Heart right ventricle (tissue), 16 donors: ENCODE results near the gene STAT6. TPM values are rescaled to one million over a fixed set of nuclear protein-coding genes. Genes with fewer than 3 reads are reported as not detected.

ENCODE experiments used
- ATAC-seq, 8 donors: fragments of 200-7000 bp; cut with Tn5 transposase; one replicate each; pipeline ENCODE4 v1.9.1; 2020; ENCODE audit warnings: mild to moderate bottlenecking in 8 of 8, moderate library complexity in 8 of 8, moderate number of reproducible peaks in 1 of 8
- DNase-seq, 2 donors: peaks; one replicate each; pipeline ENCODE4 v3.0.0-alpha.2; 2020
- H3K27ac ChIP-seq, 10 donors: fragments of 200-600 bp; sonication (generic) in 2 of 10; one replicate each; pipeline versions ENCODE4 v1.5.0 to v1.8.0; 2020 to 2022; ENCODE audit warnings: mild to moderate bottlenecking in 3 of 10
- H3K27me3 ChIP-seq, 7 donors: fragments of 200-600 bp; one replicate each; pipeline ENCODE4 v1.8.0; 2021 to 2022; ENCODE audit warnings: mild to moderate bottlenecking in 2 of 7
- H3K36me3 ChIP-seq, 9 donors: fragments of 200-600 bp; sonication (generic) in 1 of 9; one replicate each; pipeline versions ENCODE4 v1.5.0 to v1.8.0; 2020 to 2022; ENCODE audit warnings: mild to moderate bottlenecking in 2 of 9
- H3K4me1 ChIP-seq, 9 donors: fragments of 200-600 bp; sonication (generic) in 1 of 9; one replicate each; pipeline versions ENCODE4 v1.5.0 to v1.8.0; 2020 to 2022; ENCODE audit warnings: mild to moderate bottlenecking in 4 of 9
- H3K4me3 ChIP-seq, 10 donors: fragments of 200-600 bp; sonication (generic) in 2 of 10; one replicate each; pipeline versions ENCODE4 v1.5.0 to v1.8.0; 2020 to 2022; ENCODE audit warnings: mild to moderate bottlenecking in 7 of 10, moderate library complexity in 2 of 10
- H3K9me3 ChIP-seq, 11 donors: fragments of 200-600 bp in 10 of 11; sonication (generic) in 2 of 11; one replicate each; pipeline versions ENCODE4 v1.5.0 to v1.8.0; 2013 to 2022; ENCODE audit warnings: mild to moderate bottlenecking in 2 of 11, control low read depth in 1 of 11, moderate library complexity in 1 of 11
- WGBS, 2 donors: extraction: QIAGEN DNeasy Blood & Tissue Kit; methylation state at CpG; one replicate each; pipeline ENCODE4 v1.1.7; 2013; ENCODE audit warnings: inconsistent platforms in 1 of 2; 5-methylcytosine and 5-hydroxymethylcytosine counted together
- intact Hi-C, 10 donors: fragments of 100-400 bp; cut with DNase I; formaldehyde crosslinking; loops; one replicate each; pipeline versions ENCODE4 v1.11.1 to v1.14.2; 2022
- polyA plus RNA-seq, 2 donors: library from polyadenylated mRNA; stranded (reverse); fragments of 200-250 nt; gene quantifications; one replicate each; pipeline ENCODE4 v1.2.3, GENCODE V29; 2013
- total RNA-seq, 10 donors: library from RNA; stranded (reverse); fragmentation: NEBNext Ultra II Directional in 3 of 10; extraction: Animal tissue kit (Norgen Biotek cat#: 25700) in 3 of 10; gene quantifications; one replicate each; pipeline versions ENCODE4 v1.2.1 to v1.2.4, GENCODE V29; 2021 to 2023
- TF ChIP-seq, protein P1 (sequence below), 9 donors: fragments of 200-600 bp; sonication (generic) in 2 of 9; IDR thresholded peaks; one replicate each; pipeline versions ENCODE4 v1.5.0 to v1.8.0; 2021 to 2022; ENCODE audit warnings: antibody characterized with exemption in 9 of 9, mild to moderate bottlenecking in 5 of 9, moderate library complexity in 1 of 9
- donor health status: Arrhythmogenic right ventricular cardiomyopathy.
- donor health status: ischemic (EF 13 %, LVEDD 7.1; RV severe dilation, severe dysfunction).
- donor health status: healthy with polysubstance abuse.
- donor health status: DM: no; HTN: yes; CAD: no.
- donor health status: DM: no; HTN: no; CAD: no.
- donor health status: ischemic (EF 25% LVEDD 6.9; RV normal size, moderate dysfunction).
- donor health status: ischemic (EF 25% LVEDD 5.7; RV mildly dilated, moderate dysfunction).
- donor health status: healthy.
- donor health status: DM: yes; HTN: yes; CAD: no.
- donor health status: Ischemic cardiomyopathy.
- donor health status: ischemic (EF 35%, LVEDD 5.7; RV mildly dilated, moderate dysfunction).
- donor health status: nonischemic (EF 11% LVEDD 7.7; RV severe dilation, severe dysfunction).
- donor health status: DM: yes; HTN: yes; CAD: no.
- donor health status: PGD.
- donor health status: ischemic (EF 29% LVEDD 5.4; RV normal size, mild dysfunction).
- donor health status: nonischemic (EF 23%, LVEDD 6.1; RV moderate dilation, normal function).

STAT6 gene
- total and polyA plus RNA-seq, 12 donors, result 23.3 to 77.8 (median 38.0) TPM

DNA sequence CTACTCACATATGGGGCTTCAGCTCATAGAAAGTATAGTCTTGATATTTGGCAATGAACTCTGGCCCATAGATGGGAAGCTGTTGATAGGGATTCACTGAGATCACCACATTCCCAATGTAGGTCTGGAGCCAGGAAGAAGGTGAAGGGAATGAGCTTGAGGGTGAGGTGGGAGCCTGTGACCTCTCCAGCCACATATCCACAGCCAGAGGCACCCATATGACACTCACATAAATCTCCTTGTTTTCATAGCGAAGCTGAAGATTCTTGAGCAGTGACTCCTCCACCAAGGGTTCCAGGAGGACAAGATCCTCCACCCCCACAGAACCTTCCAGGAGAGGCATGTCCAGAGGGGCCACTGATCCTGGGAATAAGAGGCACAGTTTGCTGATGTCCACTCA, 63.2 kb downstream of the STAT6 start:
- TF ChIP-seq, protein P1, sequence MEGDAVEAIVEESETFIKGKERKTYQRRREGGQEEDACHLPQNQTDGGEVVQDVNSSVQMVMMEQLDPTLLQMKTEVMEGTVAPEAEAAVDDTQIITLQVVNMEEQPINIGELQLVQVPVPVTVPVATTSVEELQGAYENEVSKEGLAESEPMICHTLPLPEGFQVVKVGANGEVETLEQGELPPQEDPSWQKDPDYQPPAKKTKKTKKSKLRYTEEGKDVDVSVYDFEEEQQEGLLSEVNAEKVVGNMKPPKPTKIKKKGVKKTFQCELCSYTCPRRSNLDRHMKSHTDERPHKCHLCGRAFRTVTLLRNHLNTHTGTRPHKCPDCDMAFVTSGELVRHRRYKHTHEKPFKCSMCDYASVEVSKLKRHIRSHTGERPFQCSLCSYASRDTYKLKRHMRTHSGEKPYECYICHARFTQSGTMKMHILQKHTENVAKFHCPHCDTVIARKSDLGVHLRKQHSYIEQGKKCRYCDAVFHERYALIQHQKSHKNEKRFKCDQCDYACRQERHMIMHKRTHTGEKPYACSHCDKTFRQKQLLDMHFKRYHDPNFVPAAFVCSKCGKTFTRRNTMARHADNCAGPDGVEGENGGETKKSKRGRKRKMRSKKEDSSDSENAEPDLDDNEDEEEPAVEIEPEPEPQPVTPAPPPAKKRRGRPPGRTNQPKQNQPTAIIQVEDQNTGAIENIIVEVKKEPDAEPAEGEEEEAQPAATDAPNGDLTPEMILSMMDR (IDR thresholded peaks at IDR 0.05), result no peak
- no peaks in the 10 kb centered on the region for H3K36me3 ChIP-seq
- H3K4me3 ChIP-seq, result no peak overlapping the region
- intact Hi-C loops, result no loop called here
- peak overlapping the region in 1 of 10 donors; percentile 26 for H3K27ac ChIP-seq
- no peaks in the 10 kb centered on the region for H3K9me3 ChIP-seq
- H3K27me3 ChIP-seq, result peaks cover 0 to 17% (median 6%) of the 10 kb centered on the region in 7 donors
- 86 to 93% methylated on average over 1 of the region's 1 CpG for WGBS, 2 donors
- no peak for DNase-seq
- peaks cover 0 to 29% (median 0%) of the 10 kb centered on the region in 9 donors for H3K4me1 ChIP-seq
- no peak for ATAC-seq

DNA sequence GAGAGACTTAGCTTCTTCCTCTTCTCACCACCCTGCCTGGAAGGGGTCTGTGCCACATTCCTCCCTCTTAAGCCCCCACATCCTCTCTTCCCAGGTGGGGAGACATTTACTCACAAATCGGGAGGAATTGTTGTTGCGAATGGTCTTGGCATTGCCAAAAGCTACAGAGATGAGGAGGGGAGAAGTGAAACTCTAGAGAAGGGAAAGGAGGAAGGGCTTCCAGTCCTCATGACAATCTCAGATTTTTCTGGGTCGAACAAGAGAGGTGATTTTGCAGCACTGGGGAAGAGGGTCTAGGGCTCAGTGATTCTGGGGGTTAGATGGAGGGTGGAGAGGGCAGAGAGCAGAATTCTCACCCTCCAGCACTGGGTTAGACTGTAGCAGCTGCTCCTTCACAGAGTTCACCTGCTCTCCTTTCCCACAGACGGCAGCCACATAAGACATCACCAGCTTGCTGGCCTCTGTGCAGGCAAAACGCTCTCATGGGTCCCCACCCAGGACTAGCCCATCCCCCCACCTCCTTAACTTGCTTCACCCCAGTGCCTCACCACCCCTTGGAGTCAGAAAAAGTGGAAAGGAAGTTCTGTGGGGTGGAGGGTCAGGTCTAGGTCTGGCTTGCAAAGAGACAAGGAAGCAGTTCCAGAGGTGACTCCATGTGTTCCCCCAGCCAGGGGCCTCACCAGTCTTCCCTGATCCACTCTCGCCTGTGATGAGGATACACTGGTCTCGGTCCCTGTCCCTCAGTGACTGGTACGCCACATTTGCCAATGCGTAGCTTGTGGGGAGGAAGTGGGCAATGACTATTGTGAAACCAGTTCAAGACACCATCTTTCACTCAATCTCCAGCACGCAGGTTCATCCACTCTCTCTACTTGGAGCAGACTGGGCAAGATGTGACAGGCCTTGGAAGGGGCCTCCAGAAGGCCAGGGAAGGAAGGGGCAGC, 63.9 kb downstream of the STAT6 start:
- ATAC-seq, result peak in 7 of 8 donors; percentile 24 to 73 (median 46)
- WGBS, 2 donors, result 72 to 82% methylated on average over 10 of the region's 10 CpGs
- no peak overlapping the region for H3K4me3 ChIP-seq

DNA sequence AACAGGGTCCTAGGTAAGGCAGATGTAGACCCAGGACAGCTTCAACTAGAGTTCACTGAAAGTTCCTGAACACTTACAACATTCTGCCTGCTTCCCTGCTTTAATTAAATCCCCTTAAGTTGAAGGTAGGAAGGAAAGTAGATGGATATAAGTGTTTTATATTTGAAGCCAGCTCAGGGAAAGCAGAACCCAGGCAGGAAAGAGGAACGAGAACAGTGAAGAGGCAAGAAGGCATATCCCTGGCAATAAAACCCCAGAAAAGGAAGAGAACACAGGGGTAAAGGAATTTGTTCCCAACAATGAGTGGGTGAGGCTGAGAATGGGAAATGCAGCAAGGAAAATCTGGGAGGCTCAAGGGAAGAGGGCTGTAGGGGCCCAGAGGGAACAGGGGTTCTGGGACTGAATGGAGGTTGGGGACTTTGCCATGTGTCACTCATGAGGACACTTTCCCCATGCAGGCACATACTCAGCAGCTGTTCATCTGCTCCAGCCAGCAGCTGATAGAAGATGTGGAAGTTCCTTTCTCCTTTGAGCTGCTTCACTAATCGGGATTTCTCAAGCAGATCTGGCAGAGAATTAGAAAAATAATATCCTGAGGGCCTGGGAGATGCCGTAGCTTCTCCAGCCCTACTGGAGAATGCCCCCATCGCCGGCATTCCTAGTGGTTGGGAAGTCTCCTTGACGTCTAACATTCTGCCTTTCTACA, 64.9 kb downstream of the STAT6 start:
- H3K9me3 ChIP-seq, result no peaks in the 10 kb centered on the region
- DNase-seq (no peak), ATAC-seq (peak in 1 of 8 donors; percentile 36)
- TF ChIP-seq, protein P1 (IDR thresholded peaks at IDR 0.05), result no peak
- peaks cover 0 to 29% (median 0%) of the 10 kb centered on the region in 9 donors for H3K4me1 ChIP-seq
- no peaks in the 10 kb centered on the region for H3K36me3 ChIP-seq
- intact Hi-C loops, result no loop called here
- 62 to 68% methylated on average over 6 of the region's 6 CpGs for WGBS, 2 donors
- H3K27ac ChIP-seq, result no peak overlapping the region
- H3K27me3 ChIP-seq, result peaks cover 0 to 24% (median 8%) of the 10 kb centered on the region in 7 donors
- H3K4me3 ChIP-seq, result no peak overlapping the region

More for the DNA sequence above, 63.9 kb downstream of the STAT6 start:
- DNase-seq, result no peak
- H3K4me1 ChIP-seq, result peaks cover 0 to 29% (median 0%) of the 10 kb centered on the region in 9 donors
- intact Hi-C loops, result no loop called here
- TF ChIP-seq, protein P1 (IDR thresholded peaks at IDR 0.05), result no peak
- H3K36me3 ChIP-seq, result no peaks in the 10 kb centered on the region
- H3K9me3 ChIP-seq, result no peaks in the 10 kb centered on the region
- H3K27me3 ChIP-seq, result peaks cover 0 to 21% (median 6%) of the 10 kb centered on the region in 7 donors
- peak overlapping the region in 3 of 10 donors; percentile 21 to 26 (median 26) for H3K27ac ChIP-seq

Other genes with a start within 250 kb of the STAT6 start
- under 1 TPM in 2 of 10 donors, not detected in 8; 0.14 to 0.28 TPM for gene SDR9C7, start 177.0 kb downstream of the STAT6 start, total RNA-seq
- under 1 TPM; 0.04 to 0.29 TPM for gene SDR9C7, start 177.0 kb downstream of the STAT6 start, polyA plus RNA-seq
- gene RDH16, start 153.8 kb downstream of the STAT6 start, total RNA-seq, result under 1 TPM in 8 of 10 donors, not detected in 2; 0.12 to 0.32 (median 0.23) TPM
- gene RDH16, start 153.8 kb downstream of the STAT6 start, polyA plus RNA-seq, result under 1 TPM; 0.12 to 0.59 TPM
- gene ZBTB39, start 104.8 kb downstream of the STAT6 start, total RNA-seq, result 1 to 10 TPM; 2.7 to 4.3 (median 3.6) TPM
- 1 to 10 TPM; 1.2 to 1.3 TPM for gene ZBTB39, start 104.8 kb downstream of the STAT6 start, polyA plus RNA-seq
- gene TAC3, start 94.8 kb downstream of the STAT6 start, total RNA-seq, result not detected
- gene TAC3, start 94.8 kb downstream of the STAT6 start, polyA plus RNA-seq, result not detected
- gene MYO1A, start 61.2 kb downstream of the STAT6 start, total RNA-seq, result under 1 TPM in 1 of 10 donors, not detected in 9; 0.08 TPM
- under 1 TPM in 1 of 2 donors, not detected in 1; 0.01 TPM for gene MYO1A, start 61.2 kb downstream of the STAT6 start, polyA plus RNA-seq
- 1 to 10 TPM; 2.4 to 6.3 (median 3.9) TPM for gene NEMP1, start 32.6 kb downstream of the STAT6 start, total RNA-seq
- gene NEMP1, start 32.6 kb downstream of the STAT6 start, polyA plus RNA-seq, result 1 to 10 TPM; 1.1 to 2.9 TPM
- gene NAB2, start 22.2 kb downstream of the STAT6 start, total RNA-seq, result 10 to 100 TPM in 9 of 10 donors, 1 to 10 TPM in 1; 9.5 to 16.2 (median 12.0) TPM
- 10 to 100 TPM; 15.0 to 20.2 TPM for gene NAB2, start 22.2 kb downstream of the STAT6 start, polyA plus RNA-seq
- 100 to 1,000 TPM in 4 of 10 donors, 10 to 100 TPM in 6; 46.3 to 259 (median 82.7) TPM for gene LRP1, start 17.1 kb upstream of the STAT6 start, total RNA-seq
- 10 to 100 TPM; 46.6 to 46.7 TPM for gene LRP1, start 17.1 kb upstream of the STAT6 start, polyA plus RNA-seq
- not detected for gene LRP1-AS, start 36.3 kb upstream of the STAT6 start, total RNA-seq
- gene LRP1-AS, start 36.3 kb upstream of the STAT6 start, polyA plus RNA-seq, result not detected
- gene NXPH4, start 105.4 kb upstream of the STAT6 start, total RNA-seq, result 1 to 10 TPM in 7 of 10 donors, under 1 TPM in 3; 0.18 to 6.2 (median 2.3) TPM
- gene NXPH4, start 105.4 kb upstream of the STAT6 start, polyA plus RNA-seq, result 1 to 10 TPM in 1 of 2 donors, under 1 TPM in 1; 0.66 to 1.8 TPM
- 10 to 100 TPM; 24.4 to 47.6 (median 27.1) TPM for gene SHMT2, start 118.3 kb upstream of the STAT6 start, total RNA-seq
- gene SHMT2, start 118.3 kb upstream of the STAT6 start, polyA plus RNA-seq, result 10 to 100 TPM; 14.3 to 49.8 TPM
- gene STAC3, start 139.8 kb upstream of the STAT6 start, total RNA-seq, result 1 to 10 TPM in 4 of 10 donors, under 1 TPM in 6; 0.30 to 2.9 (median 0.98) TPM
- gene STAC3, start 139.8 kb upstream of the STAT6 start, polyA plus RNA-seq, result 1 to 10 TPM in 1 of 2 donors, under 1 TPM in 1; 0.81 to 1.7 TPM